Measurements from ENCODE around the gene PHACTR1.

- no peak for TF ChIP-seq CTCF (IDR thresholded peaks at IDR 0.05)
- no peak for TF ChIP-seq POLR2A (IDR thresholded peaks at IDR 0.05)
These were observed 618.4 kb downstream of the PHACTR1 start for GRCh38 chr6:13334953-13335352.
